Stimulated activated CD4-positive, alpha-beta T cell treated with anti-CD3 and anti-CD28 coated beads, Interleukin-1b, Interleukin-23, amount 100 ng/mL, for 24 hours (primary cell): ENCODE measurements around the gene CPEB1.

ENCODE experiments used
- DNase-seq, 4 experiments: peaks; one replicate each; pipeline ENCODE4 v3.0.0-alpha.2; 2020; ENCODE audit warnings: low read depth in 4 of 4, low spot score in 1 of 4

Gene CPEB1

DNA sequence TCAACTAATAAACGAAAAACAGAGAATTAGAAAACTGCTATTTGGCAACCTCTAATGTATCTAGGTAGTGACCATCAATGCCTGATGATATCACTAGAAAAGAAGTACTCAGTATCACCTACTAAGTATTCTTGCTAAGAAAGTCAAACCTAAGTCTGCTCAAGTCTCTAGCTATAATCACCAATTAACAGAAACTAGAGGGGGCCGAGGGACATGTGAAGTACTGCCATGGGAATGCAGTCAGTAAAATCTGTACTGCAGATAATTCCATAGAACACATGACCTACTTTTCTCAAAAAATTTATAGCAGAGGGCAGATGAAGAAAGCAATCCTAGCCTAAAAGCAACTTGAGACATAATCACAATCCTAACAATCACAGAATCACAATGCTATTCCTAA, 51.4 kb downstream of the CPEB1 start:
- no peak for DNase-seq

DNA sequence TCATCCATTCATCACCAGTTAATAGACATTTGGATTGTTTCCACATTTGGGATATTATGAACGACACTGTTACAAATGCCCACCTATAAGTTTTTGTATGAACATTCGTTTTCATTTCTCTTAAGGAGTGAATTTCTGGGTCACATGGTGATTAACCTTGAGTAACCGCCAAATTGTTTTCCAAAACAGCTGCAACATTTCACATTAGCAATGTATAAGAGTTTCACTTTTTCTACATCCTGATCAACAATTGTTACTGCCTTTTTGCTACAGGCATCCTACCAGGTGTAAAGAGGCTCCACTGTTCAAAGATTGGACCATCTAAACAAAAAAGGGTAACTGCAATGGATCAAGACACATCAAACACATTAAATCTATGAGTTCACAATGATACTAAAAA, 52.0 kb downstream of the CPEB1 start:
- DNase-seq: no peak

DNA sequence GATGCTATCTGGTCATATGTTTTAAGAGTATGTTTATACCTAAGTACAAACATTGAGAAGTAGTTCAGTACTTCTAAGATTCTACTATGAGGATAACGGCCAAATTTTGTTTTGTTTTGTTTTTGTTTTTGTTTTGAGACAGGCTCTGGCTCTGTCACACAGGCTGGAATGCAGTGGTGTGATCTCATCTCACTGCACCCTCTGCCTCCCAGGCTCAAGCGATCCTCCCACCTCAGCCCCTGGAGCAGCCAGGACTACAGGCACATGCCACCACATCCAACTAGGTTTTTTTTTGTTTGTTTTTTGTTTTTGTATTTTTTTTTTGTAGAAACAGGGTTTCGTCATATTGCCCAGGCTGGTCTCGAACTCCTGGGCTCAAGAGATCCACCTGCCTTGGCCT, 59.4 kb downstream of the CPEB1 start:
- no peak for DNase-seq

DNA sequence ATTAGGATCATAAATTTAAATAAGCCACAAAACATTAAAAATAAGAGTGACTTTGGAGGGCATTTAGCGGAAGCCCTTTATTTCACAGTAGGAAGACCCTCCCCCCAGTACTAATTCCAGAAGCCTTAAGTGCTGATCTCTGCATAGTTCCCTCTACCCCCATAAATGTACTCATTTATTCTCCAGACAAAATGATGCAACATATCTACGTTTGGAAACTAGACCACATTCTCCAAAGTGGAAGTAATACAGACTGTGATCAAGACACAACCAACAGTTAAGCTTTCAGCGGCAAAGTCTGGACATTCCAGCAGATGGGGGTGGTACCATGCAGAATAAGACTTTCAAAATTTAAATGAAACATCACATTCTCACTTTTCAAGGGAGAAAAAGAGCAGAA, 62.1 kb downstream of the CPEB1 start:
- DNase-seq: no peak

DNA sequence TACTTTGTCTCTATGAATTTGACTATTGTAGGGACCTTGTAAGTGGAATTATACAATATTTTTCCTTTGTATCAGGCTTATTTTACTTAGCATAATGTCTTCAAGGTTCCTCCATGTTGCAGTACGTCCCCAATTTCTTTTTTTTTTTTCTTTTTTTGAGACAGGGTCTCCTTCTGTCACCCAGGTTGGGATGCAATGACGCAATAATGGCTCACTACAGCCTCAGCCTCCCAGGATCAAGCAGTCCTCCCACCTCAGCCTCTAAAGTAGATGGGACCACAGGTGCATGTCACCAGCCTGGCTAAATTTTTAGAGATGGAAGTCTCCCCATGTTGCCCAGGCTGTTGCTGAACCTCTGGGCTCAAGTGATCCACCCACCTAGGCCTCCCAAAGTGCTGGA, 66.5 kb downstream of the CPEB1 start:
- no peak for DNase-seq

DNA sequence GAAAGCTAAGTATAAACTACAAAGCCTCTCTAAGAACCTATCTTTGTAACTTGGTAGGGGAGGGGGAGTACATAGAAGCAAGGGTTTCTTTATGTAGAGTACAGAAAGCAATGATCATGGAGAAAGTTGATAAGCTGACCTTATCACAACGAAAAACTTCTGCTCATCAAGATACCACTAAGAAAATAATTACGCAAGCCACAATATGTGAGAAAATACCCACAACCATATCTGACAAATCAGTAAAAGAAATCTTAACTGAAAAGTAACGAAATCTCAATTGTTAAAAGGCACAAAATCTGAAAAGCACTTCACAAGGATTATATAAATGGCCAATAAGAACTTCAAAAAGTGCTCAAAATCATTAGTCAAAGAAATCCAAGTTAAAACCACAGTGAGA, 71.8 kb downstream of the CPEB1 start:
- DNase-seq: no peak

DNA sequence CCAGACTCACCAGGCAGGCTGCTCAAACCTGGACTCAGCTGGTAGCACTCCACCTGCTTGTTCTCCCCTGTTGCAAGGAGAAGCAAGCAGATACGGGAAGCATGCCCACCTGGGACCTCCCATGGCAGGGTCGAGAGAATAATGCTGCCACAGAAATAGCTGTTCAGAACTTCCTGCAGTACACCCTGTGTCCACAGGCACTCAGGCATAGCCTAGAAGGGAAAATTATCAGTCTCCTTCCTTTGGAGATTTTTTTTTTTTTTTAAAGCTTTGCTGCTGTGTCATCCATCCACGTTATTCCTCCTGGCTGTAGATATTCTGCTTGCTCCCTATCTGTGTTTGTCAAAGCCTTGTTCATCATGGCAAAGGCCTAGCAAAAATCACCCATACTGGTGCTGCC, 74.2 kb downstream of the CPEB1 start:
- no peak for DNase-seq

DNA sequence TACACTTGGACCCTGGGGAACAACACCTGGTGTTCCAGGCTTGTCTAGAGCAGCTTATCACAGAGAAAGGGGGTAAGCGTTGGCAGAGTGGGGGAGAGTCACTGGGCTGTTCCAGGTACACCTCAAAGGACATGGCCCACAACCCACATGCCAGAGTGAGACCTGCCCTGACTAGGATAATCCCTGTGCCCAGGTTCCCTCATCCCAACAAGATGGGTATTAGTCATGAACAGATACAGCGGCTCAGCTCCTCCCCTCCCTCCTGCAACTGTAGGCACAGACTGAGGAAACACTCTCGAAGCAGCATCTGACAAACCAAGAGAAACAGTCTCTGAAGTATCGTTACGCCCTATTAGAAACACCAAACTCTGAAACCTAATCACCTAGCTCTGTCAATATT, 74.9 kb downstream of the CPEB1 start:
- no peak for DNase-seq

DNA sequence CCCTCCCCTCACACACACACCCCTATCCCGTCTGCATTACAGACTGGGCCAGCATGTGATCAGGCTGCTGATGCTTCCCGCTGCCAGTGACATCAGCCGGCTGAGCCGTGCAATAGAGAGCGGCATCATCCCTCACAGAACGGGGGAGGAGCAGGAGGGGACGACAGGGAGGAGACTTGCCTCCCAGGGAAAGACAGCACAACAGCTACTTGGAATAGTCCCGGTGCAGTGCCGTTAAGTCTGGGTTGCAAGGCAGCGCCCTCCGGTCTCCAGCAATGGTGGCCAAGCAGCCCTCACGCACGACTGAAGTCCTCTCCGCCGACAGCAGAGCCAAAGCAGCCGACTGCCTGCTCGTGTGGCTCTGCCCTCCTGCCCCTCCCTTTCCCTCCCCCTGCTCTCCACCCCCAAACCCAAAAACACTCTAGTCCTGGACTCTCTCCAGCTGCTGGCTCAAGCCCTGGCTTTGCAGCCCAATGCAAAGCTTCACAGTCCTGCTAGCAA, 75.4 kb downstream of the CPEB1 start:
- no peak for DNase-seq

DNA sequence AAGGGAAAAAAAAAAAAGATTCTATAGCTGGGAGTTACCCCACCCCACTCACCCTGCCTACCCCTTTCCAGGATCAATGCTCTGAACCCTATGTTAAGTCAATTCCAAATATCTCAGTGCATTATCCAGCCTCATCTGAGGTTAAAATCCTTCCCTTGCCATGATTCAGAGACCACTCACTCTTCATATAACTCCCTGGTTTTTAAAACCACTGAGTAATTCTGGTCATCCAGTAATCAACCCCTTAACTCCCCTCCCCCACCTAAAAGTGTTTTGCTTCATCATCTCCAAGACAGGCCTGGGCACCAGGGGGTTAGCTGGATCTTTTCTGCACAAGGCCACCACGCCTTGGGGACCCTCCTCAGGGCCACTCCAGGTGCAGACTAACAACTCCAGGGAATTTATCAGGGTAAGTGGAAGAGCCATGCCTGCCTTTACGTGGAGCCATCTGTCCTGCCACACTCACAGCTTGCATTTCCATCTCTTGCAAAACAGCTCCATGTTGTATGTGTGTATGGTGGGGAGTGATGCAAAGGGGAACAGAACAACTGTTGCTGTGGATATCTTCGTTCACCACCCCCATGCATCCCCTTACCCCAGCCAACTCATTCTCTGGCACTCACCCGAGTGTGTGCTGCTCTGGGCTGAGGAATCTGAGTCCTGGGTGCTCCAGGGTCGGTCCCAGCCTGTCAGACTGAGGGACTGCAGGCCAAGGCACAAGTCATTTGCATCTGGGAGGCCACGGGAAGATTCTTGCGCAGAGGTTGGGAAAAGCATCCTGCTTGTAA, 76.2 kb downstream of the CPEB1 start:
- DNase-seq: no peak

DNA sequence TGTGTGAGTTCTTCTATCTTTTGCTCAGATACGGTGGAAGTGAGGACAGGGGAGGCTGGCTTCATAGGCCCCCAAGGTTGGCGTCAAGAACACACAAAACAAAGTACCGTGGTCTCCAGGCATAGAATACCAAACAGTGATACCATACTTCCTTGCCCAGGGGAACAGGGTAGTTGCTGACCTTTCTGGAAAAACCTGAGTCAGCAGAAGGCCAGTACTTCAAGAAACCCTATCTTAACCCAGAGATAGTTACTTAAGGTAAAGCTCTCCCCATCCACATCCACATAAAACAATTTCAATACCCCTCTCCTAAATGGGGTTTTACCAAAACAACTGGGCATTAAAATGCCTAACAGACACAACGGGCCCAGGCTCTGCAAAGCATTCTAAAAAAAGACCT, 77.3 kb downstream of the CPEB1 start:
- no peak for DNase-seq

DNA sequence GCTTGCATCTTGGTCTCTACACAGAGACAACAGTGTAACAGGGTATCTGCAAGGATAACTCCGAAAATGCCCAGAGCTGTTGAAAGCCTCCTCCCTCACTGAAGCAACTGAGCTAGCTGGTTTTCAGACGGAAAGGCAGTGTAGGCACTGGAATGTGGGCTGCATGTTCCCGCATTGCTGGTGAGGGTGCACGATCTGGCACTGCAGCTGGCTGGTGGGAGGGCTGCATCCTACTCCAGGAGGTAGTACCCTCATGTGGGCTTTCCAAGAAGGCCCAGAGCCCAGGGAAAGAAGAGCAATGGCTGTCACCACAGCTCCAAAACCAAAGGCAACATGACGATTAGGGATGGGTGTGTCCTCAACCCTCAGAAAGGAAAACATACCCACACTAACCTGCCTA, 78.2 kb downstream of the CPEB1 start:
- no peak for DNase-seq

DNA sequence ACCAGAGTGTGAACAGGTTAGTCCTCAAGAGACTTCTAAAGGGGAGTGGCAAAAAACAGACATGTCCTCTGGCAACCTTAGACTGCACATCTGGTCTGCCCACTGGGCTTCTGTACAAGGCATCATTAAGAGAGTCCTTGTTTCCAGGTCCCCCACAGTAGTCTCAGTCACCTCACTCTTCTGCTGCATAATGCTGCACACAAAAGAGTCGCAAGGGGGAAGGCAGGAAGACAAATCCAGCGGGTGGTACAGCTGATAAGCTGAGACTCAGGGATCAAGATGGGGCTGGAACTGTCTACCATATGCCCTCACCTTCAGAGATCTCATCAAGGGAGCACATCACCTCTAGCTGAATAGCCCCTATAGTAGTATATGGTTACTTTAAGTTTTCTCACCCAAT, 79.5 kb downstream of the CPEB1 start:
- DNase-seq: no peak

DNA sequence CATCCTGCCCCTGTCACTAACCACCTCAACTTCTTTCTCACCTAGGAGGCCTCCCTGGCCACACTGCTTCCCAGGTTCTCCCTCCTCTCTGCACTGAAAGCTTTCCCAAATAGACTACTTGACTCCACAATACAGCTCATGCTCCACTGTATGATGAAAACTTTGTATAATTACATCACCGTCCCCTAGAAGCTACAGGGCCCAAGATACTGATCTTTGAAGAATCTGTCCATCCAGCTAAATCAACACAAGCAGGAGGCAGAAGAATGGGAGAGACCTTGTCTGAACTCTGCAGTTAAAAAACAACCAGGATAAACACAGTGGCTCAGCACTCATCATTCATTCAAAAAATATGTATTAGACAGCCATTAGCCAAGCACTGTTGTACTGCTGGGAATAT, 80.5 kb downstream of the CPEB1 start:
- DNase-seq: no peak

DNA sequence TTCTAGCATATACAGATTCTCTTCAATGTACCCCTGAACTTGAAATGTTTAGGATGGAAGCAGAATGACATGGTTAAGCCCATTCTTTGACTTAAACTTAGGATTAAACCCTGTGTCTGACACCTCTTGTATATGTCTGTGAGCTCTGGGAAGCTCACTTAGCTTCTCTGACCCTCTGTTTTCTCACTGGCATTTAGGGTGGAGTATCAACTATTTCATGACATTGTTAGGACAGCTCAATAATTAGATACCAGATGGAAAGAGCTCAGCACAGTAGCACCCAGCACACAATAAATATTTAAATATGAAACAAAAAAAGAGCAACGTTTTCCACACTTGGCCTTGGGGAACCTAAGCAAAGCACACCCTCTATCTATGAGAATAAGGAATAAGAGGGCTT, 88.7 kb downstream of the CPEB1 start:
- DNase-seq: no peak

DNA sequence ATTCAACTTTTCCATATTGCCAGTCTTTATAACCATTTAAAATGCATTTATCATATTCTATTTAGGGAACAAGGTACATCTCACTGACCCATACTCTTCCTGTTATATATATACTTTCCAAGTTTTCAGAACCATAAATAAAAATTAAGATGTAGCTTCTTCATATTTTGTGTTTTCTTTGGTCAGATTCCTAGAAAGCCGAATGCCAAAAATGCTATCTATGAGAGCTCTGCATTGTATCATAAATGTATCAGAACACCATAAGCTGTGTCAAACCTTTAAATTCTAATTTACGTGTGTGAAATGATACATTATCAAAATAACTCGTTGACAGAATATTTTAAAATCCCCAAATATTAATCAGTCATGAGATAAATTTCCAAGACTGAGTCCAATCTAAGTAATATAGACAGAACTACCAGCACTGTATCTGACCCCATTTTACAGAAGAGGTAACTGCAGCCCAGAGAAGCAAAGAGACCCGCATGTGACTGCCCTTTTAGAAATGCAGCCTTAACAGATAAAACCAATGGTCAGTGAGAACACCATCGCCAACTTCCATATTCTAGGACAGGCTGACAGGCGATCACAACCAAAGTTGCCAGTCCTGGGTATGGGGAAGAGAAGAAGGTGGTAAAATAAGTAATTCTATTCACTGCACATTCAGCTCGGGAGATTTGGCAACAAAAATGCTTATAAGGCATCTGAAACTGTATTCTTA, 90.7 kb downstream of the CPEB1 start:
- DNase-seq: no peak

DNA sequence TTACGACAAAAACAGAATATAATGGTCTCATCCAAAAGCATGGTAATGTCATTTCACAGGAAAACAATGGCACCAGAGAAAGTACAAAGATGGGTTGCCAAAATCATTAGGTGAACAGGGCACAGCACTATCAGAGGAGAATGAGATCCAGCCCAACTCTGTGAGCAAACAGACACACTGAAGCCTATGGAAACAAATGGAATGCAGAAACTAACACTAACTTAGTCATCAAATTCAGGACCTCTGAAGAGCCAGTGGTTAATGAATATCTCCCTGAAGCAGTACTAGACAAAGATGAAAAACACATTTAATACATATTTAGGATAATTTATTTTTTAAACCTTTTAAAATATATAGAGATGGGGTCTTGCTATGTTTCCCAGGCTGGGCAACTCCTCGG, 92.3 kb downstream of the CPEB1 start:
- DNase-seq: no peak

DNA sequence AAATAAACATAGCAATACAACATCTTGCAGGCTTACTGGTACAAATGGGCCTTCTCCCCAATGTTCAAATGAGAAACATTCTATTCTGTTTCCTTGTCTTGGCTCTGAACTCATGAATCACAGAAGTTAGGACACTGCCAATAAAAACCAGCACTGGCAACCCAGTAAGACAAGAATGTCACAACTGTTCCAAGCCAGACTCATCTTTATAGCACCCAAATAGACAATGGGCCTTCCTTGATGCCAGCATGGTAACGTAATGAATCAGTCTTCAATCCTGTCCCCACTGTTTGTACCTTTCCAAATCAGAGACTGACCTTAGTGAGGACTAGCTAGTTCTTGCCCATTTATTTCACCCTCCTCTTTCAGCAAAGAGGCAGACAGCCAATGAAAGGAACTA, 92.8 kb downstream of the CPEB1 start:
- no peak for DNase-seq

DNA sequence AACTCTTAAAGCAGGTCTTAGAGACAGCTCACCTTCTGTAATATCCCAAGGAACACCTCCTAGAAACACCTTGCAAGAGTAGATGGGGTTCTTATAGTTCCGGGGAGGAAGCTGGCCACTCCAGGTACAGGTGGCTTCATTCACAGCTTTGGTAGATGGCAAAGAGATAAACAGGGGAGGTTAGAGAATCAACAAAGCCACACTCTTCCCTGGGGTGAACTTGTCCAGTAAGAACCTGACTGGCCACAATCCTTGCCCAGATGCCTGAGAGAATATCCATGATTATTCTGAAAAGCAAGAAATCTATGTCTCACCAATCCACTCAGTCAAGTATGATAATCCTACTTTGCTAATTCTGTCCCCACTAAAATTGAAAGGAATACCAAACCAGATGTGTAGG, 93.3 kb downstream of the CPEB1 start:
- DNase-seq: no peak

DNA sequence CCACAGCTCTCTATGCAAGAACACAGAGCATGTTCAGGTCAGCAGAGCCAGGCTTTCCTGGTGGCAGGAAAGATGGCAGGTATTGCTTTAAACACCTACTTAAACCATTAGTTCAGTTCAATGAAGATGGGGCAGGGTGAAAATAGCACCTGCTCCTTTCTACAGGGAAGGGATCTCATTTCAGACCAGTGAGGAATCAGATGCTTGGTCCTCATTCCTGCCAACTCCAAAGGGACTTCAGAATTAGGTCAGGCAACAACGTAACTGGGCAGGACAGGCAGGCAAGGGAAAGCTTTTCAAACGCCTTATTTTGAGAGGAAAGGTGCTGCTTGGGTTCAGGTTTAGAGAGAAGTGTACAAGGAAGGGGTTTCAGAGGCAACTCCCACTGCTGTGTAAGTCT, 94.3 kb downstream of the CPEB1 start:
- no peak for DNase-seq

DNA sequence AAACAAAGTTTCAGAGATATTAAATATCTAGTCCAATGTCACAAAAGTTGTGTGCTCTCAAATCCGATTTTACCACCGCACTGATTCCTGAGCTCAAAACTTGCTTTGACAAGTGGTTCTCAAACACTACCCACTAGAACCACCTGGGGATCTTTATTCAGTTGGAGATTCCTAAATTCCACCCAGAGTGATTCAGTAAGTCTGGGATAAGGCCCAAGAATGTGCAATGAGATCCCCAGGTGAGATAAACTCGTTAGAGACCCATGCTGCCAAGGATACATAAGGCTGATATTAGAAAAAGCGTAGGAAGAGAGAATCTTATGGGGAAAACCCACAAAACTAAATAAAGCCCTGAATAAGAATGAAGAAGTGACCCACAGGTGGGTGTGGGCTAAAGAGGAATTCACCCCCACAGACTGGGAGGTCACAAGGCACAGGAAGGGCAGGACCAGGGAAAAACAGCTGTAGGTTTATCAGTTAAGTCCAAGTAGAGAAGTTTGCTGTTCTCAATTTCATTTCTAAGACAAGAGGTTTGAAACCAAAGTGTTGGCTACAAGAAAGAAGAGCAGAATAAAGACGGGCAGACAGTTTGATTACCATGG, 95.4 kb downstream of the CPEB1 start:
- no peak for DNase-seq

DNA sequence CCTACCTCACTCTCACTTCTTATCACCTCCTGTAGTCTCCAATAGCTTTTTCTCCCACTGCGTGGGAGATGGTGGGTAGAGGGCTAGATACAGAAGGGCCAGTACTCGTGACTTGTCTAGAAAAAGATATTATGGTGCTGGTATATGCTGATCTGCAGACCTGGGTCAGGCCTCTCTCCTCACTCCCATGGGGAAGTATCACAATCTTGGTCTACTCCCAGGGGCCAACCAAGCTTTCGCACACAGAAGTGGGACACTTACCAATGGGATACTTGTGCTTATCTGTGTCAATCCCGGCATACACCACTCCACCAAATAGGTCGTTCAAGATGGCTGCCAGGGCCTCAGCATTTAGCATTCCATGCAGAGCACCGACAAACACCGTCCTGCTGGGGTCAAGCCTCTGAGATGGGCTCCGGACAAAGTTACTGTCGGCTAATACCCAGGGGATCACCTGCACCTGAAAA, 97.9 kb downstream of the CPEB1 start:
- DNase-seq: no peak
